Kidney glomerular epithelial cell (primary cell): ENCODE measurements around the gene CALHM6.
A peak's percentile ranks its signal among the peaks of the same experiment; 100 is the strongest.

ENCODE experiments used
- DNase-seq: peaks from one replicate; lab custom pipeline; 2025; lab: John Stamatoyannopoulos, UW

CALHM6 gene

GRCh38 chr6:116445102-116445501 is 16.1 kb upstream of the CALHM6 start:
- no peak for DNase-seq

- DNase-seq, result no peak
Observed at GRCh38 chr6:116446399-116446798, 14.8 kb upstream of the CALHM6 start.

- peak; percentile 55 for DNase-seq
Observed at GRCh38 chr6:116447052-116447451, 14.1 kb upstream of the CALHM6 start.

- DNase-seq, result peak; percentile 93
Observed at GRCh38 chr6:116447496-116448011, 13.6 kb upstream of the CALHM6 start.

GRCh38 chr6:116449565-116449964 is 11.6 kb upstream of the CALHM6 start:
- no peak for DNase-seq

GRCh38 chr6:116450185-116450710 is 10.9 kb upstream of the CALHM6 start:
- no peak for DNase-seq

- peak; percentile 6 for DNase-seq
Observed at GRCh38 chr6:116450769-116451740, 10.1 kb upstream of the CALHM6 start.

- peak; percentile 6 for DNase-seq
Observed at GRCh38 chr6:116451916-116452315, 9.3 kb upstream of the CALHM6 start.

- DNase-seq, result no peak
Observed at GRCh38 chr6:116452531-116452930, 8.6 kb upstream of the CALHM6 start.

- no peak for DNase-seq
Observed at GRCh38 chr6:116456106-116456505, 5.1 kb upstream of the CALHM6 start.

- DNase-seq, result no peak
Observed at GRCh38 chr6:116456927-116457326, 4.2 kb upstream of the CALHM6 start.

- no peak for DNase-seq
Observed at GRCh38 chr6:116458264-116458663, 2.9 kb upstream of the CALHM6 start.

- DNase-seq, result no peak
Observed at GRCh38 chr6:116459927-116460326, 1.2 kb upstream of the CALHM6 start.

GRCh38 chr6:116461932-116462885 is 1.0 kb downstream of the CALHM6 start:
- DNase-seq, result peak; percentile 17

GRCh38 chr6:116463301-116463700 is 2.1 kb downstream of the CALHM6 start:
- no peak for DNase-seq

- DNase-seq, result no peak
Observed at GRCh38 chr6:116465246-116465645, 4.1 kb downstream of the CALHM6 start.

GRCh38 chr6:116467096-116467495 is 5.9 kb downstream of the CALHM6 start:
- DNase-seq, result no peak

- DNase-seq, result no peak
Observed at GRCh38 chr6:116467514-116467913, 6.3 kb downstream of the CALHM6 start.

GRCh38 chr6:116468293-116468692 is 7.1 kb downstream of the CALHM6 start:
- no peak for DNase-seq

GRCh38 chr6:116471531-116471930 is 10.4 kb downstream of the CALHM6 start:
- DNase-seq, result no peak

- no peak for DNase-seq
Observed at GRCh38 chr6:116472706-116473105, 11.5 kb downstream of the CALHM6 start.

GRCh38 chr6:116475141-116475540 is 14.0 kb downstream of the CALHM6 start:
- DNase-seq, result no peak
